GM18909 (cell line): ENCODE measurements around the gene DMAC1.

Experiments
- ATAC-seq: cut with Tn5 transposase; IDR thresholded peaks from one replicate; pipeline ENCODE4 v1.9.1; 2021; ENCODE audit warnings: mild to moderate bottlenecking; ENCODE audit not compliant: unreplicated experiment, poor library complexity

Gene DMAC1

GRCh38 chr9:7784472-7784871 lies 15.1 kb downstream of the DMAC1 start:
- ATAC-seq = no peak

DNA sequence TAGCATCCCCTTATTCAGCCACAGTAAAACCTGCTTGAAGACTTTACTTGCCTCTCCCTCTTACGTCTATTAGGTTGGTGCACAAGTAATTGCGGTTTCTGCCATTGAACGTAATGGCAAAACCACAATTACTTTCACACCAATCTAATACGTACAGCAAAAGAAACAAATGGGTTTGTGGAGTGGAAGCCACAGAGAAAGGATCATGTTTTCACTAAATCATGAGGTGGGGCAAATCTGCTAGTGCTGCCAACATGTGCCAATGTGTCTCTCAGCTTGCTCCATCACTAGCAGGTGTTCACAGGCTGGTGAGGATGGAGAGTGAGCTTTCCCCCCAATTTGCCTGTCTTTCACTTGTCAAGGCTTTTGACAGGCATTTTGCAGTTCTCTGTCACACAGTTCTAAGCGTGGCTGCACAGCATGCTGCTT lies 15.9 kb downstream of the DMAC1 start:
- ATAC-seq = no peak

DNA sequence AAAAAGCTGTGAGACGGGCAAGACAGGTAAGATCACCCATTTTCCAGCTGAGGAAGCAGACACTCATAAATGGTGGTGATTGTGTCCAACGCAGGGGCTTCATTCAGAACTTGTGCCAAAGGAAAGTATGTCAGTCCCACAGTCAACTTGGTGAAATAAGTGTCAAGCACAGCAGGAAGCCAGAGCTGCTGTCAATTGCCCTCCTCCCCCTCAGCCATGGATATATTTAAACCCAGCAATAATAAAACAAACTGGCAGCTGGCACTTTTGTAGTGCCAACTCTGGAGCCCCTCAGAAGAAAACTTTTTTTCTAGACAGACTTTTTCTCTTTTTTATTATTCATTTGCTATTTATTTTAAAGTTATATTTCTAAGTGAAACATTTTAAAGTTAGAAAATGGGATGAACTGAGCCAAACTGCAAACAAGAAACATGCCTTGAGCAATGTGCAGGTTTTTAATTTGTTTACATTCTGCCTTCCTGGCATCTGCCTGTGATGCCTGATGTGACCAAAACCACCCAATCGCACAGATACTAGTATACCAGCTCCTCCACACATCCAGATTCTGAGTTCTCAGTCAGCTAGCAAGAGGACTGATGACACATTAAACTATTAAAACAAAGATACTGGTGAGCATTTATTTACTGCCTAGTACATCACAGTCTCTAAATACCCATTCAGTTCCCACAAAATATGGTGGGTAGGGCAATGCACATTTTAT lies 17.0 kb downstream of the DMAC1 start:
- no peak for ATAC-seq

GRCh38 chr9:7780261-7780988 lies 19.2 kb downstream of the DMAC1 start:
- ATAC-seq = no peak

- ATAC-seq = no peak
These were observed 20.6 kb downstream of the DMAC1 start for GRCh38 chr9:7778851-7779600.

DNA sequence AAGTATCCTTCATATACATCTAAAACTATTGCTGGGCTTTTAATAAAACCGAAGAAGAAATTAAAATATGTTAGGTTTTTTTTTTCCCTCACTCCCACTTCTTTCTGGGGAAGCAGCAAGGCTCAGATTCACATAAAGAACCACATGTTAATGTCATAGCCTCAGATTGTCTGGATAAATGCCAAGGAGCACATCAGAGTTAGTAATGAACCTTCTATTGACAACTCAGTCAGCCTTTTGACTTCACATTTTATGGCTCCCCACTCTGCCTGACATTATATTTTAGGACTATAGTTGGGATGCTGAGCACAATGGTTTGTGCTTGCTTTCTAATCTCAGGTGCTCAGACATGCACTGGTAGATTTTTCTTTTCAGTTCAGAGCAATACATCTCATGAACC lies 21.8 kb downstream of the DMAC1 start:
- ATAC-seq = no peak

DNA sequence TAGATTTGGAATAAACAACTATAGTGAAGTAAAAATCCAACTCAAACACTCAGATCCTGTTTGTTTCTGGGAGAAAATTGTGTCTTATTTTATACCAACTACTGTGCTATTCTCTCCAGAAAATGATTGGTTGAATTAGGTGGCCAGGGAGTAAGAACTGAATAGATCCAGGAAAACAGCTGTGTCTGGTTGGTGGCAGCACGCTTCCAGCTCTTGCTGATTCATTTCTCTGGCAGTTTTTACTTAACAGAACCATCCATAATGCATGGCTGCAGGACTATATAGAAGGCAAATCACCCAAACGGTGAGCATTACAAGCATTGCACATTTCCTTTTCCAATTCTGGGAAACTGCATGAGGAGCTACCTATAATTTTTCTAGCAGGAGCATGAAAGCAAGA lies 29.5 kb downstream of the DMAC1 start:
- no peak for ATAC-seq

- no peak for ATAC-seq
These were observed 37.0 kb downstream of the DMAC1 start for GRCh38 chr9:7762600-7762999.

DNA sequence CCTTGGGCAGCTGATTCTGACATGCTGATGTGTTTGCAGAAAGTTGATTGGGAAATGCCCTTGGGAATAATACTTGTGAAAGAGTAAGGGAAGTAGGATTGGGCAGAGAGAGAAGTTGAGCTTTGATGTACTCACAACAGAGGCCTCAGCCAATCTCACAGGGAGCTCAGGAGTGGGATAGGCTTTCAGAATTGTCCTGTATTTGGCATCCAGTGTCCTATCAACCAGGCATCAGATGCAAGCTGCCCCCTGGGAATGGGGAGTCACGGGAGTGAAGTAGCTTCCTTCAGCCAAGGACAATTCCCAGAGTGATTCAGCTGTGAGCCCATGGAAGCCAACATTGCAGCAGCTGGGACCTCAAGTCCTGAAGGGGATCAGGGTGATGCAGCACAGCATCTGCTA lies 39.6 kb downstream of the DMAC1 start:
- ATAC-seq = no peak

DNA sequence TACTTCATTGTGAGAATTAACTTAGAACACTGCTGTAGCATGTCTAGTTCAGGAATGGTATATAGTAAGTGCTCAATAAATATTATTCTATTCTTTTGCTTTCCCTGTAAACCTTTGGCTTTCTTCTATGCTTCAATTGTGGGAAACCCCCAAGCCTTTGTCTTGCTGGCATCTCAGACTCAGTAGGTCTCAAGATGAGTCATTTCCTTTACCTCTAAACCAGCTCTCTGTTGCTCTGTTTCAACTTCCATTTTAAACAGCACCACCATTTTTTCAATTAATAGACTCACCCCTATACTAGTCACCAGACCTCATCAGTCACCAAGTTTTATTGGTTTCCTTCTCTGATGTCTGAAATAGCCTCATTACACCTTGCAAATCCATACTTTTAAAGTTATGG lies 43.5 kb downstream of the DMAC1 start:
- peak; percentile 99 for ATAC-seq

DNA sequence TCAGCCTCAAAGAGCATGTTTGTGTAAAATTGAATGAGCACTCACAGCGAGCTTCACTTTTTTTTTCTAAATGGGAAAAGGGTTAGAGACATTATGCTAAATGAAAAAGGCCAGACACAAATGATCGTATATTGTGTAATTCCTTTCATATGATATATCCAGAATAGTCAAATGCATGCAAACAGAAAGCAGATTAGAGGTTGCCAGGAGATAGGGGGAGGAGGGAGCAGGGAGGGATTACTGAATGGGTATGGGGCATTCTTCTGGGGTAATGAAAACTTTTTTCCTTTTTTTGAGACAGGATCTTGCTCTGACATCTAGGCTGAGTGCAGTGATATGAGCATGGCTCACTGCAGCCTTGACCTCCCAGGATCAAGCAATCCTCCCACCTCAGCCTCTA lies 47.1 kb downstream of the DMAC1 start:
- ATAC-seq = no peak
